Endothelial cell of umbilical vein (primary cell): ENCODE results near the gene RASSF3. TPM values are rescaled to one million over a fixed set of nuclear protein-coding genes. Genes with fewer than 3 reads are reported as not detected.

ENCODE experiments used
- Bru-seq: library from RNA; stranded (reverse); fragments of 400-500 nt; gene quantifications from one replicate; lab custom pipeline; 2021; lab: Mats Ljungman, UMichigan
- BruChase-seq, 2 experiments: library from RNA; stranded (reverse); fragments of 400-500 nt; gene quantifications; one replicate each; lab custom pipeline; 2021; lab: Mats Ljungman, UMichigan
- BruUV-seq: library from RNA; stranded (reverse); fragments of 400-500 nt; replicated peaks from 2 replicates; lab custom pipeline; 2021; lab: Mats Ljungman, UMichigan
- CTCF ChIA-PET: fragments of 300-600, 350-600 bp; sonication (Branson Sonifier 250); formaldehyde crosslinking; loops from one replicate; lab custom pipeline; 2021; ENCODE audit warnings: antibody characterized with exemption, inconsistent platforms; lab: Charles Lee
- POLR2A ChIA-PET: fragments of 300-600, 350-600 bp; sonication (Branson Sonifier 250); formaldehyde crosslinking; loops from one replicate; lab custom pipeline; 2021; ENCODE audit warnings: antibody characterized with exemption, inconsistent platforms; lab: Charles Lee
- DNase-seq: peaks from one replicate; pipeline ENCODE4 v3.0.0-alpha.2; 2011; ENCODE audit warnings: low read depth, low spot score
- FAIRE-seq: peaks from 2 replicates; lab custom pipeline; 2011; peaks lifted over from hg19 to GRCh38; lab: Jason Lieb, UNC
- H2AFZ ChIP-seq: 2 replicates; pipeline ENCODE4 v1.6.0; 2012; ENCODE audit warnings: low read depth, low read length, control low read depth, inconsistent platforms
- H3K27ac ChIP-seq: 2 replicates; pipeline ENCODE4 v1.5.1; 2011; ENCODE audit warnings: low read depth, mild to moderate bottlenecking, control low read depth, low read length, moderate library complexity; ENCODE audit not compliant: insufficient read depth
- H3K27me3 ChIP-seq, 2 experiments: 2 replicates each; pipeline versions ENCODE4 v1.6.0 to v1.6.1; 2011; ENCODE audit warnings: low read length in 2 of 2, mixed read lengths in 1 of 2; ENCODE audit not compliant: control insufficient read depth in 2 of 2, insufficient read depth in 2 of 2
- H3K36me3 ChIP-seq, 2 experiments: 2 replicates in 1 of 2; 3 replicates in 1 of 2; pipeline ENCODE4 v1.5.1; 2011; ENCODE audit warnings: low read length in 2 of 2, mild to moderate bottlenecking in 1 of 2, moderate library complexity in 1 of 2; ENCODE audit not compliant: control insufficient read depth in 2 of 2, insufficient read depth in 2 of 2; ENCODE audit errors: extremely low read depth in 1 of 2
- H3K4me1 ChIP-seq: 3 replicates; pipeline ENCODE4 v1.5.1; 2011; ENCODE audit warnings: mild to moderate bottlenecking, low read length; ENCODE audit not compliant: control insufficient read depth, insufficient read depth; ENCODE audit errors: extremely low read depth
- H3K4me2 ChIP-seq: 2 replicates; pipeline ENCODE4 v1.6.1; 2011; ENCODE audit warnings: low read length, control low read depth, mixed read lengths; ENCODE audit not compliant: insufficient read depth
- H3K4me3 ChIP-seq, 3 experiments: fragments of 200-600 bp in 1 of 3; sonication (generic), shearing (Covaris generic) in 1 of 3; replicated peaks in 1 of 3; 2 replicates each; pipeline ENCODE4 v1.5.1; 2011 to 2016; ENCODE audit warnings: control low read depth in 3 of 3, low read length in 3 of 3, mild to moderate bottlenecking in 2 of 3, inconsistent platforms in 1 of 3, low read depth in 1 of 3, moderate library complexity in 1 of 3; ENCODE audit not compliant: insufficient read depth in 1 of 3
- H3K79me2 ChIP-seq: 2 replicates; pipeline ENCODE4 v1.6.0; 2012; ENCODE audit warnings: low read length, inconsistent platforms; ENCODE audit not compliant: control insufficient read depth, insufficient read depth
- H3K9ac ChIP-seq: replicated peaks from 2 replicates; pipeline ENCODE3; 2011; ENCODE audit warnings: low read length, control low read depth; ENCODE audit not compliant: insufficient read depth; ENCODE audit errors: extremely low read depth
- H3K9me1 ChIP-seq: replicated peaks from 3 replicates; pipeline ENCODE4 v1.6.0; 2011; ENCODE audit warnings: mild to moderate bottlenecking, low read length; ENCODE audit not compliant: control insufficient read depth, insufficient read depth; ENCODE audit errors: extremely low read depth
- H3K9me3 ChIP-seq: replicated peaks from 2 replicates; pipeline ENCODE4 v1.5.1; 2012; ENCODE audit warnings: low read length, inconsistent platforms; ENCODE audit not compliant: control insufficient read depth, insufficient read depth
- H4K20me1 ChIP-seq: replicated peaks from 2 replicates; pipeline ENCODE3; 2011; ENCODE audit warnings: mild to moderate bottlenecking, low read length; ENCODE audit not compliant: control insufficient read depth, insufficient read depth; ENCODE audit errors: extremely low read depth
- CTCF ChIP-seq, 2 donors: IDR thresholded peaks; 1 replicate in 1 of 2; 2 replicates in 1 of 2; pipeline ENCODE4 v1.5.1; 2011; ENCODE audit warnings: low read length in 2 of 2, mild to moderate bottlenecking in 2 of 2, moderate library complexity in 2 of 2, control low read depth in 1 of 2, inconsistent platforms in 1 of 2, low read depth in 1 of 2; ENCODE audit not compliant: insufficient read depth in 1 of 2; ENCODE audit errors: extremely low read depth in 1 of 2
- EZH2 ChIP-seq: IDR thresholded peaks from 2 replicates; pipeline ENCODE4 v1.6.1; 2012; ENCODE audit warnings: borderline replicate concordance, low read depth, mild to moderate bottlenecking, moderate library complexity, low read length, inconsistent platforms; ENCODE audit not compliant: severe bottlenecking
- FOS ChIP-seq: IDR thresholded peaks from 2 replicates; pipeline ENCODE4 v1.6.1; 2011; ENCODE audit warnings: mild to moderate bottlenecking, low read length, moderate library complexity, borderline replicate concordance; ENCODE audit not compliant: insufficient read depth
- GATA2 ChIP-seq: IDR thresholded peaks from 2 replicates; pipeline ENCODE4 v1.7.0; 2011; ENCODE audit warnings: low read depth, mild to moderate bottlenecking, moderate library complexity, mixed read lengths, low read length; ENCODE audit not compliant: insufficient read length, insufficient read depth
- JUN ChIP-seq: IDR thresholded peaks from 2 replicates; pipeline ENCODE4 v1.6.1; 2011; ENCODE audit warnings: borderline replicate concordance, low read depth; ENCODE audit not compliant: insufficient read length, insufficient read depth
- MAX ChIP-seq: IDR thresholded peaks from 2 replicates; pipeline ENCODE4 v1.6.1; 2011; ENCODE audit not compliant: insufficient read depth, insufficient read length
- MYC ChIP-seq: IDR thresholded peaks from one replicate; pipeline ENCODE4 v1.6.1; 2011; ENCODE audit warnings: mild to moderate bottlenecking, low read depth, low read length
- POLR2A ChIP-seq: IDR thresholded peaks from 2 replicates; pipeline ENCODE4 v1.6.1; 2012; ENCODE audit warnings: low read depth, mild to moderate bottlenecking, control low read depth, low read length
- POLR2AphosphoS5 ChIP-seq: IDR thresholded peaks from 2 replicates; pipeline ENCODE4 v1.6.1; 2012; ENCODE audit warnings: low read depth, mild to moderate bottlenecking, control low read depth, low read length, moderate library complexity; ENCODE audit not compliant: insufficient read depth
- dilution Hi-C: fragments of 300-500 bp; cut with MboI; formaldehyde crosslinking; loops from one replicate; pipeline ENCODE4 v1.15.0; 2019; ENCODE audit warnings: low sequenced_read_pairs; ENCODE audit not compliant: extremely low pct_ligation_motif_present
- intact Hi-C: fragments of 100-400 bp; cut with micrococcal nuclease; formaldehyde crosslinking; loops from one replicate; pipeline ENCODE4 v1.10.0; 2022
- long read RNA-seq: library from polyadenylated mRNA; stranded (forward); transcript quantifications from one replicate; pipeline ENCODE4 v2.0.0, GENCODE V29; 2021
- polyA minus RNA-seq, 3 experiments: library from RNA; depleted of rRNA, polyadenylated mRNA; stranded (reverse); fragments of >200 nt; gene quantifications; 1 replicate in 1 of 3; 2 replicates in 2 of 3; pipeline ENCODE4 v1.2.3, GENCODE V29; 2011
- polyA plus RNA-seq, 4 experiments: library from polyadenylated mRNA; depleted of rRNA in 3 of 4; stranded (reverse) in 3 of 4; unstranded in 1 of 4; fragments of >200 nt; gene quantifications; 2 replicates each; pipeline versions ENCODE4 v1.2.1 to v1.2.3, GENCODE V29; 2011 to 2012; ENCODE audit warnings: missing spikeins in 1 of 4
- total RNA-seq: library from RNA; stranded (reverse); gene quantifications from 2 replicates; pipeline ENCODE4 v1.2.3, GENCODE V29; 2021

The RASSF3 gene
- total RNA-seq (60.0 and 60.8 TPM in 2 replicates), polyA plus RNA-seq (16.8 and 20.2 TPM in 2 replicates), polyA minus RNA-seq (44.7 and 53.7 TPM in 2 replicates), Bru-seq, nascent RNA (percentile 82 among the genes with signal in this experiment), BruChase-seq, experiment 1, labeled RNA remaining after a 6-hour chase (percentile 84 among the genes with signal in this experiment), BruChase-seq, experiment 2, labeled RNA remaining after a 2-hour chase (percentile 77 among the genes with signal in this experiment)
- polyA plus RNA-seq (2011; cell fraction: cytosol; rRNA removed) = 24.4 and 24.6 TPM in 2 replicates
- polyA plus RNA-seq (2011; cell fraction: nucleus; rRNA removed) = 18.0 and 20.9 TPM in 2 replicates
- polyA plus RNA-seq (2012) = 42.8 and 47.2 TPM in 2 replicates
- 20.9 TPM for polyA minus RNA-seq (2011; cell fraction: cytosol; rRNA and poly(A)+ RNA removed)
- 11.6 and 16.9 TPM in 2 replicates for polyA minus RNA-seq (2011; cell fraction: nucleus; rRNA and poly(A)+ RNA removed)
- long read RNA-seq, transcript RASSF3-204 (5 exons, 3,492 nt) = major isoform, 19 of 31 reads
- long read RNA-seq, partial matches to known transcripts = 1 of 31 reads
- long read RNA-seq, other reads (novel, unspliced or antisense) = 9 of 31 reads

DNA sequence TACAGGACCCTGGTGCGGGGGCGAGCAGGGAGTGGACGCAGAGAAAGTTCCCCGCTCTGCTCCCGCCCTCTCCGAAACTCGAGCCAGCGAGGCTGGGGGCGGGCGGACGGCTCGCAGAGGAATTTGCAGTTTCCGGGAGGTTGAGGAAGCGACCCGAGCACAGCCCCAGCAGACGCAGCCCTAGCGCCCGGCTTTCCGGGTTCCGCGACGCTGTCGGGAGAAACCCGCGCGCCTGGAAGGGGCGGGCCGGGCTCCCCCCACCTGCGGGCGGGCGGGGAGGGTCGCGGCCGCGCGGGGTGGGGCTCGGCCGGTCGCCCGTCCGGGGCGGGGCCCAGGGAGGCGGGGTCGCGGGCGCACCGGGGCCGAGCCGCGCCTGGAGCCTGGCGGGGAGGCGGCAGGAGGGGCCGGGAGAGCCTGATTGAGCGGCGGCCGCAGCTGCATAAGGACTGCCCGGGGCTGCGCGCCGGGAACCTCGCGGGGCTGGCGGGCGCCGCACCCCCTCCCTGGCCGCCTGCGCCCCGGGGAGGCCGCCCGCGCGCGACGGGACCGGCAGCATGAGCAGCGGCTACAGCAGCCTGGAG is at the start of gene RASSF3:
Gene RASSF3 (plus strand): TSS at position 417 of the 581 bp plus-strand sequence. CDS start 138 bp downstream, at position 555.
- Histone ChIP-seq H3K4me3 (peak within 1 kb of the TSS; percentile 85 to 92 (median 90)), H3K36me3 (peaks cover 0 to 2% of the 10 kb centered on the region in 2 experiments), H3K27me3 (no peaks in the 10 kb centered on the region), H3K9me1 (no peaks in the 10 kb centered on the region), H3K4me2 (peak within 1 kb of the TSS; percentile 99), H3K27ac (peak within 1 kb of the TSS; percentile 78), H3K4me1 (peaks cover 23% of the 10 kb centered on the region), H3K9me3 (no peaks in the 10 kb centered on the region), H4K20me1 (no peaks in the 10 kb centered on the region), H3K79me2 (peaks cover 50% of the 10 kb centered on the region), H3K9ac (peak within 1 kb of the TSS; percentile 85), H2AFZ (peak within 1 kb of the TSS; percentile 95)
- intact Hi-C loops (loop anchor here (1.0 to 5.0 kb wide), 5 partner anchors 26 to 172 kb away; partner anchors contain the start of gene TBK1), dilution Hi-C loops (no loop called here)
- no TSS peak for BruUV-seq
- peak; percentile 79 for DNase-seq
- FAIRE-seq = peak; percentile 92
- POLR2A ChIA-PET = interaction anchor here (0.9 kb wide), 1 partner anchor 9 kb away, joined by 3 read pairs; no protein-coding TSS in a partner anchor
- CTCF ChIA-PET = interaction anchor here (1.1 to 6.9 kb wide), 10 partner anchors 10 to 191 kb away, joined by 3 to 72 read pairs (median 7); no protein-coding TSS in a partner anchor
- TF ChIP-seq POLR2A = peak; percentile 63
- TF ChIP-seq MYC = no peak
- TF ChIP-seq GATA2 = no peak
- TF ChIP-seq JUN = no peak
- no peak for TF ChIP-seq MAX
- no peak for TF ChIP-seq EZH2
- peak; percentile 86 for TF ChIP-seq POLR2AphosphoS5
- no peak for TF ChIP-seq CTCF (IDR thresholded peaks at IDR 0.05; ENCODE audit: extremely low read depth in 1 of 2, insufficient read depth in 1 of 2, low read depth in 1 of 2, low read length in 2 of 2)
- no peak for TF ChIP-seq FOS
